ENCODE results near the gene PSMA3. TPM values are rescaled to one million over a fixed set of nuclear protein-coding genes. Genes with fewer than 3 reads are reported as not detected.

Gene PSMA3
- total and polyA plus RNA-seq, 8 donors, result 140 to 238 (median 158) TPM

DNA sequence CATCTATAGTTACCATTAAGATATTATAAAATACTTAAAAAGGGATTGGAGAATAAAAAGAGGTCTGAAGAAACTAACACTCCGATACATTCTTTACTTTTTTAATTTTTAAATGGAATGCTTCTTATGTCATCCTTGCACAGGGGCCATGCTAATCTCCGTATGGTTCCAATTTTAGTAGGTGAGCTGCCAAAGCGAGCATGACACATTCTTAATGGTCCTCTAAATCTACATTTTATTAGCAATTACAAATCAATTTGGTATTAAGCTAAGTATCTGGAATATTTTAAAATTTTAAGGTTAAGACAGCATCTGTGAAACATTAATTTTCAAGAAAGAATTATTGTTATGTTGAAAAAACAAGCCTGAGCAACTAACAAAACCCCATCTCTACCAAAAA lies 47.5 kb downstream of the PSMA3 start:
- Histone ChIP-seq H3K9me3 (no peaks in the 10 kb centered on the region), H3K27ac (no peak overlapping the region), H3K4me3 (no peak overlapping the region), H3K36me3 (peaks cover 3 to 83% of the 10 kb centered on the region in 2 donors), H3K27me3 (no peaks in the 10 kb centered on the region), H3K4me1 (peaks cover 12 to 63% of the 10 kb centered on the region in 2 donors)
- intact Hi-C loops (cut with DNase I), result no loop called here
- no peak for TF ChIP-seq CTCF (IDR thresholded peaks at IDR 0.05)
- ATAC-seq (no peak), DNase-seq (no peak)

- H3K4me3 ChIP-seq, result no peak overlapping the region
- no peak for TF ChIP-seq CTCF (IDR thresholded peaks at IDR 0.05)
- peaks cover 9 to 55% of the 10 kb centered on the region in 2 donors for H3K4me1 ChIP-seq
- DNase-seq (no peak), ATAC-seq (no peak)
- no peaks in the 10 kb centered on the region for H3K27me3 ChIP-seq
- intact Hi-C loops (cut with DNase I), result no loop called here
- H3K27ac ChIP-seq, result no peak overlapping the region
- H3K9me3 ChIP-seq, result no peaks in the 10 kb centered on the region
- peaks cover 3 to 64% of the 10 kb centered on the region in 2 donors for H3K36me3 ChIP-seq
These were observed 49.6 kb downstream of the PSMA3 start for GRCh38 chr14:58294201-58294600.

DNA sequence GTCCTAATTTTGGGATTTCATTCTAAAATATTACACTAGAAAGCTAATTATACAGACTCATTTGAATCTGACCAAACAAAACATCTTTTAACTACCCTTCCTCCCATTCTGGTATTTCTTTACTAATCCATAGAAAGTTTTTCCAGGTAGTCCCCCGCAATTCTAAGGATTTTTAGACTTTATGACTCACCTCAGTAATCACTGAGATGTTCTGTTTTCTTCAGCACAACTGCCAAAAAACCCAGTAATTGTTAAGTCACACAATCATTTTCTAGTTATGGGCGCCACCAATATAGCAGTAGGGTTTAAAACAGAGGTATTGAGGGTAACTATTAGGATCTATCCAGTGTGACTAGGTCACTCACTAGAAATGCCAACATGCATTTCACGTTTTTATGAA lies 52.1 kb downstream of the PSMA3 start:
- no peaks in the 10 kb centered on the region for H3K9me3 ChIP-seq
- ATAC-seq, result no peak
- no peak for DNase-seq
- peaks cover 18 to 63% of the 10 kb centered on the region in 2 donors for H3K4me1 ChIP-seq
- H3K27me3 ChIP-seq, result no peaks in the 10 kb centered on the region
- TF ChIP-seq CTCF (IDR thresholded peaks at IDR 0.05), result no peak
- intact Hi-C loops (cut with DNase I), result no loop called here
- peak overlapping the region; percentile 98 for H3K27ac ChIP-seq
- H3K36me3 ChIP-seq, result peaks cover 3 to 39% of the 10 kb centered on the region in 2 donors
- H3K4me3 ChIP-seq, result peak overlapping the region; percentile 53 to 95

DNA sequence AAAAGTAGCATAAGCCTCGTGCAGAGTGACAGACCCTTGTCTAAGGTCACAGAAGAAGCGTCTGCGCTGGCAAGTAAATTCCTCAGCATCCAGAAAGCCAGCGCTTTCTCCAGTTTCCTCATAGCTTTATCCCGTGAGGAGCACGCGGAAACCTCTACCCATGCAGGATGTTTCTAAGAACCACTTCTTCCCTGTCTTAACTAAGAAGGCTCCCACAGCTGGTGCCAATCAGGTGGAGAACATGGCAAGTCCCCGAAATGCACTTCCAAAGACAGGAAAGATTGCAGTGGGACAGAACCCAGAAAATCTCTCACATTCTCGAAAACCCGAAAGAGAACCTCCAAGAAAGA lies 52.7 kb downstream of the PSMA3 start:
- no peaks in the 10 kb centered on the region for H3K9me3 ChIP-seq
- TF ChIP-seq CTCF (IDR thresholded peaks at IDR 0.05), result no peak
- peak in 1 of 4 donors; percentile 47 for DNase-seq
- peak overlapping the region; percentile 53 to 95 for H3K4me3 ChIP-seq
- peak overlapping the region; percentile 98 for H3K27ac ChIP-seq
- peaks cover 2 to 34% of the 10 kb centered on the region in 2 donors for H3K36me3 ChIP-seq
- intact Hi-C loops (cut with DNase I), result no loop called here
- no peaks in the 10 kb centered on the region for H3K27me3 ChIP-seq
- ATAC-seq, result peak; percentile 3
- H3K4me1 ChIP-seq, result peaks cover 18 to 56% of the 10 kb centered on the region in 2 donors

DNA sequence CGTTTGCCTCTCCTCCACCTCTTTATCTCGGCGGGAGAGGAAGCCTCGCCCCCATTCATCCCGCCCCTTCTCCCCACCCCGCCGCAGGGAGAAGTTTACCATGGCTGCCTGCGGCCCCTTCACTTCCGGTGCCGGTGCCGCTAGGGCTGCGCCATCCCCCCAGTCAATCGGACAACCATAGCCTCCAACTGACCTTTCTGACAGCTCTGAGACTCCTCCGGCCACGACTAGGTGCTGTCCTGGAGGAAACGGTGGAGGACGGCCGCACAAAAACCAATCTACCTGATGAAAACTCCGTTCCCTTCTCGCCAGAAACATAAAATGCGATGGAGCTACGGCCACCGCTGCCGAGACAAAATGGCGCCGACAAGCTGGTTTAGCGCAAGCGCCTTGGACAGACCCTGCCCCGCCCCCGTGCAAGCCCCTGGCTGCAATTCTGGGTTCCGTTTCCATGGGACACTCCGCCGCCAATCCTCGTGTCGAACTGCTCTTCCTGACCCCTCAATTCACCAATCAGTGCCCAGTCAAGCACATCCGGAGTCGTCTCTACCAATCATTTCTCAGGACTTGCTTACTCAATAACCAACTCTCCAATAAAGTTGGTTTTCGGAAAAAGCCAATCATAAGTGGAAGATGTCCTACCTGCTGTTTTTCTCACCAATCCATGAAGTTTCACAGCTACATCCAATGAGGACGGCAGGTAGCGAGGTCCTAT lies 53.3 kb downstream of the PSMA3 start:
- Histone ChIP-seq H3K9me3 (no peaks in the 10 kb centered on the region), H3K27me3 (no peaks in the 10 kb centered on the region), H3K27ac (peak overlapping the region; percentile 98), H3K4me1 (peaks cover 18 to 53% of the 10 kb centered on the region in 2 donors), H3K36me3 (peaks cover 0 to 34% of the 10 kb centered on the region in 2 donors), H3K4me3 (peak overlapping the region; percentile 95)
- DNase-seq (peak; percentile 97 to 100 (median 99)), ATAC-seq (peak; percentile 92)
- peak in 1 of 2 donors; percentile 15 for TF ChIP-seq CTCF (IDR thresholded peaks at IDR 0.05)
- intact Hi-C loops (cut with DNase I), result no loop called here

Data from left lung (tissue), 10 donors.